ENCODE results near the gene SGIP1.

Gene SGIP1

GRCh38 chr1:66652556-66652955 is 118.6 kb downstream of the SGIP1 start:
- Histone ChIP-seq H3K4me3 (ENCODE audit: low read length) (no peak overlapping the region), H3K9me3 (ENCODE audit: control insufficient read depth, insufficient read depth, low read length) (no peaks in the 10 kb centered on the region), H3K27me3 (ENCODE audit: control insufficient read depth, low read length) (peaks cover 9% of the 10 kb centered on the region; the same call in 1 of the 2 replicates), H3K9me2 (replicated peaks; ENCODE audit: control insufficient read depth, low read length) (no peaks in the 10 kb centered on the region), H3K79me2 (ENCODE audit: control insufficient read depth, low read length) (no peaks in the 10 kb centered on the region), H4K20me1 (ENCODE audit: control insufficient read depth, insufficient read depth, low read depth, low read length) (no peaks in the 10 kb centered on the region), H3K4me2 (ENCODE audit: low read length) (no peak overlapping the region), H3K27ac (ENCODE audit: low read depth, low read length) (no peak overlapping the region), H3K36me3 (ENCODE audit: control insufficient read depth, low read length) (no peaks in the 10 kb centered on the region), H3K4me1 (ENCODE audit: control insufficient read depth, low read length) (peaks cover 11% of the 10 kb centered on the region), H3F3A (ENCODE audit: control insufficient read depth, insufficient read depth) (no peaks in the 10 kb centered on the region)
- TF ChIP-seq EZH2phosphoT487 (IDR thresholded peaks at IDR 0.05; ENCODE audit: borderline replicate concordance, low read length) (no peak), CTCF (IDR thresholded peaks at IDR 0.05; ENCODE audit: low read depth, low read length, poor library complexity, severe bottlenecking) (no peak)

GRCh38 chr1:66654643-66655042 is 120.7 kb downstream of the SGIP1 start:
- Histone ChIP-seq H3K4me2 (ENCODE audit: low read length) (no peak overlapping the region), H3K9me2 (replicated peaks; ENCODE audit: control insufficient read depth, low read length) (no peaks in the 10 kb centered on the region), H4K20me1 (ENCODE audit: control insufficient read depth, insufficient read depth, low read depth, low read length) (no peaks in the 10 kb centered on the region), H3K9me3 (ENCODE audit: control insufficient read depth, insufficient read depth, low read length) (no peaks in the 10 kb centered on the region), H3F3A (ENCODE audit: control insufficient read depth, insufficient read depth) (no peaks in the 10 kb centered on the region), H3K4me1 (ENCODE audit: control insufficient read depth, low read length) (no peaks in the 10 kb centered on the region), H3K27ac (ENCODE audit: low read depth, low read length) (no peak overlapping the region), H3K79me2 (ENCODE audit: control insufficient read depth, low read length) (no peaks in the 10 kb centered on the region), H3K27me3 (ENCODE audit: control insufficient read depth, low read length) (peaks cover 9% of the 10 kb centered on the region; the same call in 1 of the 2 replicates), H3K4me3 (ENCODE audit: low read length) (no peak overlapping the region), H3K36me3 (ENCODE audit: control insufficient read depth, low read length) (no peaks in the 10 kb centered on the region)
- no peak for TF ChIP-seq EZH2phosphoT487 (IDR thresholded peaks at IDR 0.05; ENCODE audit: borderline replicate concordance, low read length)
- no peak for TF ChIP-seq CTCF (IDR thresholded peaks at IDR 0.05; ENCODE audit: low read depth, low read length, poor library complexity, severe bottlenecking)

GRCh38 chr1:66671455-66671854 is 137.5 kb downstream of the SGIP1 start:
- H3K4me3 ChIP-seq (ENCODE audit: low read length): no peak overlapping the region
- TF ChIP-seq EZH2phosphoT487 (IDR thresholded peaks at IDR 0.05; ENCODE audit: borderline replicate concordance, low read length) (no peak), CTCF (IDR thresholded peaks at IDR 0.05; ENCODE audit: low read depth, low read length, poor library complexity, severe bottlenecking) (no peak)
- H3K27ac ChIP-seq (ENCODE audit: low read depth, low read length): no peak overlapping the region
- no peaks in the 10 kb centered on the region for H3K9me3 ChIP-seq (ENCODE audit: control insufficient read depth, insufficient read depth, low read length)
- peaks cover 7% of the 10 kb centered on the region for H3K4me1 ChIP-seq (ENCODE audit: control insufficient read depth, low read length)
- H4K20me1 ChIP-seq (ENCODE audit: control insufficient read depth, insufficient read depth, low read depth, low read length): no peaks in the 10 kb centered on the region
- no peaks in the 10 kb centered on the region for H3F3A ChIP-seq (ENCODE audit: control insufficient read depth, insufficient read depth)
- H3K36me3 ChIP-seq (ENCODE audit: control insufficient read depth, low read length): no peaks in the 10 kb centered on the region
- H3K9me2 ChIP-seq (replicated peaks; ENCODE audit: control insufficient read depth, low read length): no peaks in the 10 kb centered on the region
- H3K79me2 ChIP-seq (ENCODE audit: control insufficient read depth, low read length): no peaks in the 10 kb centered on the region
- H3K27me3 ChIP-seq (ENCODE audit: control insufficient read depth, low read length): no peaks in the 10 kb centered on the region; the same call in 1 of the 2 replicates
- H3K4me2 ChIP-seq (ENCODE audit: low read length): no peak overlapping the region

Data from DOHH2 (cell line).